ENCODE results near the gene ATP10D. TPM values are rescaled to one million over a fixed set of nuclear protein-coding genes. Genes with fewer than 3 reads are reported as not detected.

ATP10D gene
- total and polyA plus RNA-seq, 3 donors from 2014 or later = 7.1 to 14.6 (median 7.9) TPM

- Histone ChIP-seq H3K4me1 (peaks cover 6% of the 10 kb centered on the region), H3K27me3 (no peaks in the 10 kb centered on the region), H3K4me3 (no peak overlapping the region), H3K36me3 (ENCODE audit: low read depth, missing control alignments) (no peaks in the 10 kb centered on the region), H3K9me3 (no peaks in the 10 kb centered on the region), H3K27ac (no peak overlapping the region)
- intact Hi-C loops (cut with DNase I; ENCODE audit: low total_unique reads) = no loop called here
- WGBS, 2 donors = 80 to 86% methylated on average over 3 of the region's 3 CpGs
- TF ChIP-seq, protein P1, sequence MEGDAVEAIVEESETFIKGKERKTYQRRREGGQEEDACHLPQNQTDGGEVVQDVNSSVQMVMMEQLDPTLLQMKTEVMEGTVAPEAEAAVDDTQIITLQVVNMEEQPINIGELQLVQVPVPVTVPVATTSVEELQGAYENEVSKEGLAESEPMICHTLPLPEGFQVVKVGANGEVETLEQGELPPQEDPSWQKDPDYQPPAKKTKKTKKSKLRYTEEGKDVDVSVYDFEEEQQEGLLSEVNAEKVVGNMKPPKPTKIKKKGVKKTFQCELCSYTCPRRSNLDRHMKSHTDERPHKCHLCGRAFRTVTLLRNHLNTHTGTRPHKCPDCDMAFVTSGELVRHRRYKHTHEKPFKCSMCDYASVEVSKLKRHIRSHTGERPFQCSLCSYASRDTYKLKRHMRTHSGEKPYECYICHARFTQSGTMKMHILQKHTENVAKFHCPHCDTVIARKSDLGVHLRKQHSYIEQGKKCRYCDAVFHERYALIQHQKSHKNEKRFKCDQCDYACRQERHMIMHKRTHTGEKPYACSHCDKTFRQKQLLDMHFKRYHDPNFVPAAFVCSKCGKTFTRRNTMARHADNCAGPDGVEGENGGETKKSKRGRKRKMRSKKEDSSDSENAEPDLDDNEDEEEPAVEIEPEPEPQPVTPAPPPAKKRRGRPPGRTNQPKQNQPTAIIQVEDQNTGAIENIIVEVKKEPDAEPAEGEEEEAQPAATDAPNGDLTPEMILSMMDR (IDR thresholded peaks at IDR 0.05) = no peak
- no peak for TF ChIP-seq POLR2A (IDR thresholded peaks at IDR 0.05)
- no peak for DNase-seq
Measured at GRCh38 chr4:47579235-47579634, 94.2 kb downstream of the ATP10D start.

GRCh38 chr4:47590325-47590724 lies 105.2 kb downstream of the ATP10D start:
- 80 to 93% methylated on average over 1 of the region's 1 CpG for WGBS, 2 donors
- no peak for DNase-seq
- Histone ChIP-seq H3K36me3 (ENCODE audit: low read depth, missing control alignments) (no peaks in the 10 kb centered on the region), H3K4me1 (no peaks in the 10 kb centered on the region), H3K27me3 (no peaks in the 10 kb centered on the region), H3K9me3 (no peaks in the 10 kb centered on the region), H3K4me3 (no peak overlapping the region), H3K27ac (no peak overlapping the region)
- intact Hi-C loops (cut with DNase I; ENCODE audit: low total_unique reads) = no loop called here
- TF ChIP-seq, protein P1 (IDR thresholded peaks at IDR 0.05) = no peak
- TF ChIP-seq POLR2A (IDR thresholded peaks at IDR 0.05) = no peak

GRCh38 chr4:47597696-47598095 lies 112.6 kb downstream of the ATP10D start:
- DNase-seq = no peak
- intact Hi-C loops (cut with DNase I; ENCODE audit: low total_unique reads) = no loop called here
- no peaks in the 10 kb centered on the region for H3K27me3 ChIP-seq
- TF ChIP-seq, protein P1 (IDR thresholded peaks at IDR 0.05) = no peak
- TF ChIP-seq POLR2A (IDR thresholded peaks at IDR 0.05) = no peak
- no peak overlapping the region for H3K4me3 ChIP-seq
- WGBS, 2 donors = 59 to 61% methylated on average over 1 of the region's 1 CpG
- H3K36me3 ChIP-seq (ENCODE audit: low read depth, missing control alignments) = no peaks in the 10 kb centered on the region
- no peaks in the 10 kb centered on the region for H3K4me1 ChIP-seq
- H3K9me3 ChIP-seq = no peaks in the 10 kb centered on the region
- no peak overlapping the region for H3K27ac ChIP-seq

GRCh38 chr4:47598320-47598719 lies 113.2 kb downstream of the ATP10D start:
- no peak for DNase-seq
- Histone ChIP-seq H3K4me3 (no peak overlapping the region), H3K36me3 (ENCODE audit: low read depth, missing control alignments) (no peaks in the 10 kb centered on the region), H3K27me3 (no peaks in the 10 kb centered on the region), H3K9me3 (no peaks in the 10 kb centered on the region), H3K4me1 (no peaks in the 10 kb centered on the region), H3K27ac (no peak overlapping the region)
- no peak for TF ChIP-seq POLR2A (IDR thresholded peaks at IDR 0.05)
- TF ChIP-seq, protein P1 (IDR thresholded peaks at IDR 0.05) = no peak
- intact Hi-C loops (cut with DNase I; ENCODE audit: low total_unique reads) = no loop called here
- 64 to 81% methylated on average over 1 of the region's 1 CpG for WGBS, 2 donors

- H3K9me3 ChIP-seq = no peaks in the 10 kb centered on the region
- DNase-seq = no peak
- H3K4me1 ChIP-seq = no peaks in the 10 kb centered on the region
- 82 to 91% methylated on average over 3 of the region's 3 CpGs for WGBS, 2 donors
- TF ChIP-seq POLR2A (IDR thresholded peaks at IDR 0.05) = no peak
- TF ChIP-seq, protein P1 (IDR thresholded peaks at IDR 0.05) = no peak
- no peak overlapping the region for H3K4me3 ChIP-seq
- intact Hi-C loops (cut with DNase I; ENCODE audit: low total_unique reads) = no loop called here
- H3K36me3 ChIP-seq (ENCODE audit: low read depth, missing control alignments) = no peaks in the 10 kb centered on the region
- H3K27me3 ChIP-seq = no peaks in the 10 kb centered on the region
- no peak overlapping the region for H3K27ac ChIP-seq
Measured at GRCh38 chr4:47598896-47599295, 113.8 kb downstream of the ATP10D start.

Measured in testis (tissue), 3 donors.